ENCODE results near the gene SF3A1. TPM values are rescaled to one million over a fixed set of nuclear protein-coding genes. Genes with fewer than 3 reads are reported as not detected.

The SF3A1 gene
- total and polyA plus RNA-seq, 4 donors: 15.8 to 157 (median 45.1) TPM

- TF ChIP-seq, protein P1, sequence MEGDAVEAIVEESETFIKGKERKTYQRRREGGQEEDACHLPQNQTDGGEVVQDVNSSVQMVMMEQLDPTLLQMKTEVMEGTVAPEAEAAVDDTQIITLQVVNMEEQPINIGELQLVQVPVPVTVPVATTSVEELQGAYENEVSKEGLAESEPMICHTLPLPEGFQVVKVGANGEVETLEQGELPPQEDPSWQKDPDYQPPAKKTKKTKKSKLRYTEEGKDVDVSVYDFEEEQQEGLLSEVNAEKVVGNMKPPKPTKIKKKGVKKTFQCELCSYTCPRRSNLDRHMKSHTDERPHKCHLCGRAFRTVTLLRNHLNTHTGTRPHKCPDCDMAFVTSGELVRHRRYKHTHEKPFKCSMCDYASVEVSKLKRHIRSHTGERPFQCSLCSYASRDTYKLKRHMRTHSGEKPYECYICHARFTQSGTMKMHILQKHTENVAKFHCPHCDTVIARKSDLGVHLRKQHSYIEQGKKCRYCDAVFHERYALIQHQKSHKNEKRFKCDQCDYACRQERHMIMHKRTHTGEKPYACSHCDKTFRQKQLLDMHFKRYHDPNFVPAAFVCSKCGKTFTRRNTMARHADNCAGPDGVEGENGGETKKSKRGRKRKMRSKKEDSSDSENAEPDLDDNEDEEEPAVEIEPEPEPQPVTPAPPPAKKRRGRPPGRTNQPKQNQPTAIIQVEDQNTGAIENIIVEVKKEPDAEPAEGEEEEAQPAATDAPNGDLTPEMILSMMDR (IDR thresholded peaks at IDR 0.05; ENCODE audit: control extremely low read depth, extremely low read depth): no peak
- WGBS, 2 donors: 95 to 100% methylated on average over 3 of the region's 3 CpGs
- DNase-seq (no peak), ATAC-seq (ENCODE audit: insufficient read depth, low FRiP score) (no peak)
- Histone ChIP-seq H3K9me3 (ENCODE audit: control insufficient read depth in 4 of 4, insufficient read depth in 3 of 4, low read length in 3 of 4) (no peaks in the 10 kb centered on the region), H3K36me3 (ENCODE audit: control insufficient read depth in 4 of 4, insufficient read depth in 4 of 4, low read length in 4 of 4) (peaks cover 0 to 5% (median 0%) of the 10 kb centered on the region in 4 donors), H3K4me1 (ENCODE audit: control insufficient read depth in 5 of 5, insufficient read depth in 5 of 5, low read length in 5 of 5) (peaks cover 14 to 41% (median 19%) of the 10 kb centered on the region in 5 donors), H3K27me3 (ENCODE audit: control insufficient read depth in 3 of 3, insufficient read depth in 3 of 3, low read length in 2 of 3) (no peaks in the 10 kb centered on the region), H3K27ac (ENCODE audit: low read depth in 1 of 2, low read length in 1 of 2) (no peak overlapping the region), H3K9ac (ENCODE audit: insufficient read depth in 1 of 2, low read length in 2 of 2) (no peak overlapping the region), H3K4me3 (no peak overlapping the region)
These were observed 33.4 kb downstream of the SF3A1 start for GRCh38 chr22:30323246-30323645.

DNA sequence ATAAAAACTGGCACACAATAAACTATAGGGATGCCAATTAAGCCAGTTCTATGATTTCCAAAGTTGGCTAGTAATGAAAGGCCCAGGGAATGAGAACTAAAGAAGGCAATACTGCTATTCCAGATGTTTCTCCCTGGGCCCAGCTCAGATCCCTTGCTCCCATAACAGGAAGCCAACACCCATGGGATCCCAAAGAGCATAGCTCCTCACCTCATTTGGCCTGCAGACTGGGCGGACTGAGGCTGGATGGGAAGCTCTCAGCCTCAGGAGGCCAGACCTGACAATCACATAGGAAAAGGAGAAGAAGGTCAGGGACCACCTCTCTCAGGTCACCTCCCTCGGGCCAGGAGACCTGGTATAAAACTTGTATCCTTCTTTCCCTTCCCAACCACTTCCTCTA is 35.2 kb downstream of the SF3A1 start:
- DNase-seq (no peak), ATAC-seq (ENCODE audit: insufficient read depth, low FRiP score) (no peak)
- Histone ChIP-seq H3K4me3 (no peak overlapping the region), H3K27me3 (ENCODE audit: control insufficient read depth in 3 of 3, insufficient read depth in 3 of 3, low read length in 2 of 3) (no peaks in the 10 kb centered on the region), H3K4me1 (ENCODE audit: control insufficient read depth in 5 of 5, insufficient read depth in 5 of 5, low read length in 5 of 5) (peaks cover 14 to 51% (median 19%) of the 10 kb centered on the region in 5 donors), H3K9me3 (ENCODE audit: control insufficient read depth in 4 of 4, insufficient read depth in 3 of 4, low read length in 3 of 4) (no peaks in the 10 kb centered on the region), H3K27ac (ENCODE audit: low read depth in 1 of 2, low read length in 1 of 2) (no peak overlapping the region), H3K36me3 (ENCODE audit: control insufficient read depth in 4 of 4, insufficient read depth in 4 of 4, low read length in 4 of 4) (peaks cover 0 to 5% (median 0%) of the 10 kb centered on the region in 4 donors), H3K9ac (ENCODE audit: insufficient read depth in 1 of 2, low read length in 2 of 2) (no peak overlapping the region)
- TF ChIP-seq, protein P1 (IDR thresholded peaks at IDR 0.05; ENCODE audit: control extremely low read depth, extremely low read depth): no peak
- WGBS, 2 donors: 70 to 79% methylated on average over 2 of the region's 2 CpGs

DNA sequence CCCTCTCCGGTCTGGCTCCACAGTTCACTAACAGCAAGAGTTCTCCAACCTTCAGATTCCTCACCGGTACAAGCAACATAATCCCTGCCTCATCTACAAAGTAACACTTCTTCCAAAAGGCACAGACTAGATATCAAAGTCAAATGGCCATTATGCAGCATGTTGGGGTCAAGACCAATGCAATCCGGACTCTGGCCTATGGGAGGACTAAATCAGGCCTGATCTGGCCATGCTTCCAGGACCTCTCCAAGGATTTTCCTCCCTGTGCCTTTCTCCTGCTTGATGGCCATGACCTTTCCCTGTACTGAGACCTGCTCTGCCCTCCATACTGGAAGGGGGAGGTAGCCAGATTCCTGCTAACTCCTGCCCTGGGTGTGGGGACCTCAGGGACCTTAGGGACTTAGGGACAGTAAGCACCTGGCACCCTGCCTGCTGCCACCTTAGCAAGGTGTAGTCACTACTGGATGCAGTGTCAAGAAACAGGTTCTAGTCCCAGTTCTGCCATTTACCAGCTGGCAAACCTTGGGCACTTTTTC is 36.6 kb downstream of the SF3A1 start:
- DNase-seq (no peak), ATAC-seq (ENCODE audit: insufficient read depth, low FRiP score) (no peak)
- H3K4me3 ChIP-seq: no peak overlapping the region
- H3K27ac ChIP-seq (ENCODE audit: low read depth in 1 of 2, low read length in 1 of 2): no peak overlapping the region
- H3K9me3 ChIP-seq (ENCODE audit: control insufficient read depth in 4 of 4, insufficient read depth in 3 of 4, low read length in 3 of 4): no peaks in the 10 kb centered on the region
- TF ChIP-seq, protein P1 (IDR thresholded peaks at IDR 0.05; ENCODE audit: control extremely low read depth, extremely low read depth): no peak
- no peak overlapping the region for H3K9ac ChIP-seq (ENCODE audit: insufficient read depth in 1 of 2, low read length in 2 of 2)
- H3K27me3 ChIP-seq (ENCODE audit: control insufficient read depth in 3 of 3, insufficient read depth in 3 of 3, low read length in 2 of 3): no peaks in the 10 kb centered on the region
- H3K36me3 ChIP-seq (ENCODE audit: control insufficient read depth in 4 of 4, insufficient read depth in 4 of 4, low read length in 4 of 4): peaks cover 0 to 5% (median 0%) of the 10 kb centered on the region in 4 donors
- H3K4me1 ChIP-seq (ENCODE audit: control insufficient read depth in 5 of 5, insufficient read depth in 5 of 5, low read length in 5 of 5): peaks cover 6 to 54% (median 11%) of the 10 kb centered on the region in 5 donors
- 94 to 97% methylated on average over 3 of the region's 3 CpGs for WGBS, 2 donors
